Natural killer cell (primary cell): ENCODE measurements around the gene EBLN1. TPM values are rescaled to one million over a fixed set of nuclear protein-coding genes. Genes with fewer than 3 reads are reported as not detected.

Source experiments
- ATAC-seq, 3 donors: fragments of 150-1000 bp in 2 of 3; fragments of 200-7000 bp in 1 of 3; cut with Tn5 transposase; 1 replicate in 1 of 3; 2 replicates in 2 of 3; pipeline ENCODE4 v1.10.0; 2021; ENCODE audit warnings: mild to moderate bottlenecking in 2 of 3, moderate library complexity in 2 of 3
- DNase-seq, 2 donors: peaks; one replicate each; pipeline versions ENCODE4 v3.0.0 to v3.0.0-alpha.2; 2013 to 2021; ENCODE audit warnings: mixed read lengths in 1 of 2
- H3K27ac ChIP-seq: one replicate; pipeline ENCODE4 v1.5.1; 2013; ENCODE audit warnings: mild to moderate bottlenecking, low read length
- H3K27me3 ChIP-seq: one replicate; pipeline ENCODE4 v1.6.1; 2013; ENCODE audit warnings: low read length; ENCODE audit not compliant: control insufficient read depth, insufficient read depth
- H3K36me3 ChIP-seq: one replicate; pipeline ENCODE4 v1.6.1; 2013; ENCODE audit warnings: low read length; ENCODE audit not compliant: control insufficient read depth, insufficient read depth
- H3K4me1 ChIP-seq: one replicate; pipeline ENCODE4 v1.6.1; 2013; ENCODE audit warnings: low read length; ENCODE audit not compliant: control insufficient read depth, insufficient read depth
- H3K4me3 ChIP-seq: one replicate; pipeline ENCODE4 v1.5.1; 2013; ENCODE audit warnings: low read length
- H3K9me3 ChIP-seq: one replicate; pipeline ENCODE4 v1.6.1; 2013; ENCODE audit warnings: low read length; ENCODE audit not compliant: control insufficient read depth, insufficient read depth
- H3K27ac Mint-ChIP-seq, 2 donors: one replicate each; pipeline ENCODE4 v1.8.0; 2022; ENCODE audit warnings: mild to moderate bottlenecking in 2 of 2, mixed read lengths in 2 of 2, moderate library complexity in 1 of 2
- H3K27me3 Mint-ChIP-seq, 2 donors: one replicate each; pipeline ENCODE4 v1.8.0; 2022; ENCODE audit warnings: low read depth in 2 of 2, mixed read lengths in 2 of 2
- H3K36me3 Mint-ChIP-seq: one replicate; pipeline ENCODE4 v1.8.0; 2022; ENCODE audit warnings: mixed read lengths
- H3K4me1 Mint-ChIP-seq, 2 donors: one replicate each; pipeline ENCODE4 v1.8.0; 2022; ENCODE audit warnings: mixed read lengths in 2 of 2
- H3K4me3 Mint-ChIP-seq: one replicate; pipeline ENCODE4 v1.8.0; 2022; ENCODE audit warnings: mild to moderate bottlenecking, moderate library complexity, mixed read lengths
- H3K9me3 Mint-ChIP-seq, 2 donors: one replicate each; pipeline ENCODE4 v1.8.0; 2022; ENCODE audit warnings: mixed read lengths in 2 of 2
- WGBS: methylation state at CpG from one replicate; pipeline ENCODE4 v1.1.7; 2013; ENCODE audit warnings: missing lambda C conversion rate; ENCODE audit not compliant: insufficient coverage; 5-methylcytosine and 5-hydroxymethylcytosine counted together
- intact Hi-C: fragments of 100-400 bp; cut with micrococcal nuclease; formaldehyde crosslinking; loops from one replicate; pipeline ENCODE4 v1.14.2; 2022
- total RNA-seq, 4 donors: library from RNA; stranded (reverse); fragments of 120-200 nt in 1 of 4; gene quantifications; one replicate each; pipeline versions ENCODE4 v1.2.3 to v1.2.4, GENCODE V29; 2013 to 2022
- TF ChIP-seq, protein P1 (sequence below): fragments of 200-600 bp; IDR thresholded peaks from one replicate; pipeline ENCODE4 v1.8.0; 2022; ENCODE audit warnings: antibody characterized with exemption

The EBLN1 gene
- total RNA-seq, 3 donors from 2014 or later (not counting 1 experiment from before 2014, with no cell fraction given): not detected

GRCh38 chr10:22230158-22230833, 12.5 kb upstream of the EBLN1 start:
- peaks cover 15 to 21% of the 10 kb centered on the region in 2 donors for H3K4me1 Mint-ChIP-seq
- H3K9me3 Mint-ChIP-seq: no peaks in the 10 kb centered on the region
- H3K4me3 Mint-ChIP-seq: peak overlapping the region; percentile 93
- H3K4me1 ChIP-seq: peaks cover 3% of the 10 kb centered on the region
- H3K36me3 ChIP-seq: no peaks in the 10 kb centered on the region
- TF ChIP-seq, protein P1, sequence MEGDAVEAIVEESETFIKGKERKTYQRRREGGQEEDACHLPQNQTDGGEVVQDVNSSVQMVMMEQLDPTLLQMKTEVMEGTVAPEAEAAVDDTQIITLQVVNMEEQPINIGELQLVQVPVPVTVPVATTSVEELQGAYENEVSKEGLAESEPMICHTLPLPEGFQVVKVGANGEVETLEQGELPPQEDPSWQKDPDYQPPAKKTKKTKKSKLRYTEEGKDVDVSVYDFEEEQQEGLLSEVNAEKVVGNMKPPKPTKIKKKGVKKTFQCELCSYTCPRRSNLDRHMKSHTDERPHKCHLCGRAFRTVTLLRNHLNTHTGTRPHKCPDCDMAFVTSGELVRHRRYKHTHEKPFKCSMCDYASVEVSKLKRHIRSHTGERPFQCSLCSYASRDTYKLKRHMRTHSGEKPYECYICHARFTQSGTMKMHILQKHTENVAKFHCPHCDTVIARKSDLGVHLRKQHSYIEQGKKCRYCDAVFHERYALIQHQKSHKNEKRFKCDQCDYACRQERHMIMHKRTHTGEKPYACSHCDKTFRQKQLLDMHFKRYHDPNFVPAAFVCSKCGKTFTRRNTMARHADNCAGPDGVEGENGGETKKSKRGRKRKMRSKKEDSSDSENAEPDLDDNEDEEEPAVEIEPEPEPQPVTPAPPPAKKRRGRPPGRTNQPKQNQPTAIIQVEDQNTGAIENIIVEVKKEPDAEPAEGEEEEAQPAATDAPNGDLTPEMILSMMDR: no peak
- peak overlapping the region; percentile 69 for H3K4me3 ChIP-seq
- ATAC-seq (peak in 2 of 3 donors; percentile 9 to 16), DNase-seq (peak in 1 of 2 donors; percentile 75)
- H3K9me3 ChIP-seq: no peaks in the 10 kb centered on the region
- H3K27ac Mint-ChIP-seq: peak overlapping the region; percentile 96 to 97
- intact Hi-C loops: loop anchor here (5.0 kb wide), 1 partner anchor 228 kb away; the partner anchor contains the start of gene DNAJC1
- H3K27me3 ChIP-seq: peaks cover 4% of the 10 kb centered on the region
- no peak overlapping the region for H3K27ac ChIP-seq
- WGBS: under 1% methylated on average over 17 of the region's 20 CpGs
- no peaks in the 10 kb centered on the region for H3K36me3 Mint-ChIP-seq
- H3K27me3 Mint-ChIP-seq: peaks cover 9 to 16% of the 10 kb centered on the region in 2 donors

- Histone ChIP-seq H3K4me1 (peaks cover 3% of the 10 kb centered on the region), H3K36me3 (no peaks in the 10 kb centered on the region), H3K27ac (no peak overlapping the region), H3K27me3 (peaks cover 4% of the 10 kb centered on the region), H3K4me3 (peak overlapping the region; percentile 69), H3K9me3 (no peaks in the 10 kb centered on the region)
- Mint-ChIP-seq H3K36me3 (no peaks in the 10 kb centered on the region), H3K27ac (peak overlapping the region; percentile 96 to 97), H3K27me3 (peaks cover 11 to 18% of the 10 kb centered on the region in 2 donors), H3K9me3 (no peaks in the 10 kb centered on the region), H3K4me1 (peaks cover 15 to 21% of the 10 kb centered on the region in 2 donors), H3K4me3 (peak overlapping the region; percentile 93)
- WGBS: 0% methylated on average over 6 of the region's 6 CpGs
- TF ChIP-seq, protein P1: no peak
- intact Hi-C loops: loop anchor here (1.0 to 10.0 kb wide), 6 partner anchors 87 to 707 kb away; partner anchors contain the start of genes COMMD3 and DNAJC1
- DNase-seq: no peak
- ATAC-seq: no peak
Observed at GRCh38 chr10:22229802-22230157, 12.0 kb upstream of the EBLN1 start.

DNA sequence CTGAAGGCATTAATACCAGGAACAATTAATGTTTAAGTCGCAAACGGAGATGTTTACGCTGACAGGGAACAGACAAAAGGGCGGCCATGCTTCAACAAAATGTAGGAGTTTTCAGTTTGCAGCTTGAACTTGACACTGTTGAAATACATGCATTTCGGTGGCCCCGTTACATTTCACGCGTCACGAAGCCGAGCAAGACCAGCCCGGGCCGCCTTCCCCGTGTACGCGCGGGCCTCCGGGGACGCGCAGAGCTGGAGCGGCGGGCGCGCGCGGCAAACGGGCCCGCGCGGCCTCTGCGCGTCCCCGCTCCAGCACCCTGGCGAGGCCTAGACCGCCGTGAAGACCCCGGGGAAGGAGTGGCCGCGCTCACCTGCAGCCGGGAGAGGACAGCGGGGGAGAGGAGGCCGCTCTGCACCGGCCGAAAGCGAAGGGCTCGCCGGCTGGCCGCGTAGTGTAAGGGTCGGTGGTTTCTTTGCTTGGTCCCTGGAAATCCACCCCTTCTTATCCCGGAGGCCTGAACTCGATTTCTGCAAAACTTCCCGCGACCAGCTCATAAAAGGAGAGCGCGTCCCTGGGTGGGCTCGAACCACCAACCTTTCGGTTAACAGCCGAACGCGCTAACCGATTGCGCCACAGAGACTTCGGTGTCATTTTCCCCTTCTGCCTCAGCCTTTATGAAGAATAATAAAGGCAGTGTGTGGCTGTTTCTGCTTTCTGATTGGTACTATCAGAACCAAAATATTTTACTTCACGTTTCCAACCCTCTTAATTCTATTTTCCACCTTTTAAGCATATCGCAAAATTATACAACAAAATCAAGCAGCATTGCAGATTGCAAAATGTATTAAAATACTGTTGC, 11.4 kb upstream of the EBLN1 start:
- peak; percentile 84 to 93 (median 85) for ATAC-seq
- Mint-ChIP-seq H3K4me1 (peaks cover 15 to 21% of the 10 kb centered on the region in 2 donors), H3K36me3 (no peaks in the 10 kb centered on the region), H3K4me3 (peak overlapping the region; percentile 93), H3K27me3 (peaks cover 14 to 16% of the 10 kb centered on the region in 2 donors), H3K27ac (peak overlapping the region; percentile 96 to 97), H3K9me3 (no peaks in the 10 kb centered on the region)
- under 1% methylated on average over 65 of the region's 65 CpGs for WGBS
- Histone ChIP-seq H3K9me3 (no peaks in the 10 kb centered on the region), H3K27ac (peak overlapping the region; percentile 70), H3K4me1 (peaks cover 3% of the 10 kb centered on the region), H3K27me3 (peaks cover 4% of the 10 kb centered on the region), H3K4me3 (peak overlapping the region; percentile 69), H3K36me3 (no peaks in the 10 kb centered on the region)
- intact Hi-C loops: loop anchor here (1.0 to 10.0 kb wide), 5 partner anchors 87 to 707 kb away; partner anchors contain the start of gene COMMD3
- TF ChIP-seq, protein P1: no peak
- peak; percentile 85 to 93 for DNase-seq
